Astrocyte (in vitro differentiated cells and primary cell): Measurements from ENCODE around the gene ASB6. TPM values are rescaled to one million over a fixed set of nuclear protein-coding genes. Genes with fewer than 3 reads are reported as not detected.

Experiments used
- DNase-seq: peaks from one replicate; pipeline ENCODE4 v3.0.0-alpha.2; 2010; ENCODE audit warnings: low read depth
- FAIRE-seq: peaks from 2 replicates; lab custom pipeline; 2011; peaks lifted over from hg19 to GRCh38; lab: Jason Lieb, UNC
- H2AFZ ChIP-seq: 2 replicates; pipeline ENCODE4 v1.6.0; 2012; ENCODE audit warnings: low read depth, low read length, inconsistent platforms
- H3K27ac ChIP-seq: 2 replicates; pipeline ENCODE4 v1.5.1; 2011; ENCODE audit warnings: low read depth, low read length, inconsistent platforms
- H3K27me3 ChIP-seq: 2 replicates; pipeline ENCODE4 v1.6.0; 2011; ENCODE audit warnings: low read length, inconsistent platforms; ENCODE audit not compliant: insufficient read depth
- H3K36me3 ChIP-seq: 2 replicates; pipeline ENCODE4 v1.5.1; 2011; ENCODE audit warnings: low read length, inconsistent platforms; ENCODE audit not compliant: insufficient read depth
- H3K4me1 ChIP-seq: 2 replicates; pipeline ENCODE4 v1.5.1; 2011; ENCODE audit warnings: low read length, inconsistent platforms; ENCODE audit not compliant: insufficient read depth
- H3K4me2 ChIP-seq: 2 replicates; pipeline ENCODE4 v1.6.0; 2012; ENCODE audit warnings: low read length, inconsistent platforms
- H3K4me3 ChIP-seq: 2 replicates; pipeline ENCODE4 v1.5.1; 2011; ENCODE audit warnings: low read depth, mild to moderate bottlenecking, low read length, inconsistent platforms; ENCODE audit not compliant: insufficient read depth
- H3K79me2 ChIP-seq: 2 replicates; pipeline ENCODE4 v1.6.0; 2012; ENCODE audit warnings: mild to moderate bottlenecking, low read length, inconsistent platforms; ENCODE audit not compliant: insufficient read depth
- H3K9ac ChIP-seq: 2 replicates; pipeline ENCODE4 v1.6.0; 2012; ENCODE audit warnings: mild to moderate bottlenecking, low read length, inconsistent platforms
- H3K9me3 ChIP-seq: 2 replicates; pipeline ENCODE4 v1.5.1; 2012; ENCODE audit warnings: low read depth, mild to moderate bottlenecking, low read length, inconsistent platforms; ENCODE audit not compliant: insufficient read depth
- H4K20me1 ChIP-seq: 2 replicates; pipeline ENCODE4 v1.6.0; 2012; ENCODE audit warnings: low read length, inconsistent platforms; ENCODE audit not compliant: insufficient read depth
- H3K27ac Mint-ChIP-seq: one replicate; pipeline ENCODE4 v1.8.0; 2021; ENCODE audit warnings: mild to moderate bottlenecking, mixed read lengths; ENCODE audit not compliant: unreplicated experiment
- H3K27me3 Mint-ChIP-seq: one replicate; pipeline ENCODE4 v1.8.0; 2021; ENCODE audit warnings: low read depth, mixed read lengths; ENCODE audit not compliant: unreplicated experiment
- H3K36me3 Mint-ChIP-seq: one replicate; pipeline ENCODE4 v1.8.0; 2021; ENCODE audit warnings: low read depth, mixed read lengths; ENCODE audit not compliant: unreplicated experiment
- H3K4me1 Mint-ChIP-seq: one replicate; pipeline ENCODE4 v1.8.0; 2021; ENCODE audit warnings: low read depth, mixed read lengths; ENCODE audit not compliant: unreplicated experiment
- H3K4me3 Mint-ChIP-seq: one replicate; pipeline ENCODE4 v1.8.0; 2021; ENCODE audit warnings: mild to moderate bottlenecking, moderate library complexity, mixed read lengths; ENCODE audit not compliant: unreplicated experiment
- H3K9me3 Mint-ChIP-seq: one replicate; pipeline ENCODE4 v1.8.0; 2021; ENCODE audit warnings: mild to moderate bottlenecking, mixed read lengths; ENCODE audit not compliant: unreplicated experiment
- EZH2 ChIP-seq: IDR thresholded peaks from 2 replicates; pipeline ENCODE4 v1.6.1; 2012; ENCODE audit warnings: mild to moderate bottlenecking, low read length, inconsistent platforms; ENCODE audit not compliant: insufficient read depth
- total RNA-seq: library from RNA; stranded (reverse); gene quantifications from 2 replicates; pipeline ENCODE4 v1.2.1, GENCODE V29; 2021
- TF ChIP-seq, protein P1 (sequence below): IDR thresholded peaks from 2 replicates; pipeline ENCODE4 v1.5.1; 2011; ENCODE audit warnings: low read depth, mild to moderate bottlenecking, inconsistent platforms, low read length, moderate library complexity; ENCODE audit not compliant: insufficient read depth

The ASB6 gene
- total RNA-seq, 1 donor from 2014 or later, result 24.3 TPM

- H3K27ac ChIP-seq, result no peak overlapping the region
Observed at GRCh38 chr9:129674229-129674628, 32.3 kb upstream of the ASB6 start.

DNA sequence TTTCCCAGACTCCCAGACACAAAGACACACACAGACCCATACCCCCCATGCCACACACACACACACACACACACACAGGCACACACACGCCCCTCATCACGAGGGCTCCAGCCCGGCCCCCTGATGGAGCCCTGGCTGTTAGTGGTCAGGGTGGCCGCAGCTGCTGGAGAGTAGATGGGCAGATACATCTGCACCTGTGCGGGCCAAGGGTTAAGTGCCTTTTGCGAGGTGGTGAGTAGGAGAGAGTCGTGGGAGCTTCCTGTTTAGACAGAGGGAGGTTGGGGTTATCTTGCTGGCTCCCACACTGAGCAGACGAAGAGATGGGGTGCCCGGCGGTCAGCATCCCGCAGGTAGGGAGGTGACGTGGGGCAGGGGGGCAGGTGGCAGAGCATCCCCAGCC is 31.7 kb upstream of the ASB6 start:
- Histone ChIP-seq H3K36me3 (no peaks in the 10 kb centered on the region), H3K27me3 (peaks cover 33% of the 10 kb centered on the region), H3K4me2 (no peak overlapping the region), H4K20me1 (peaks cover 3% of the 10 kb centered on the region), H3K9ac (no peak overlapping the region), H3K4me1 (peaks cover 10% of the 10 kb centered on the region), H2AFZ (no peak overlapping the region), H3K79me2 (no peaks in the 10 kb centered on the region), H3K9me3 (no peaks in the 10 kb centered on the region), H3K4me3 (no peak overlapping the region), H3K27ac (no peak overlapping the region)
- DNase-seq (no peak), FAIRE-seq (no peak)
- H3K27me3 Mint-ChIP-seq, result peaks cover 44% of the 10 kb centered on the region
- H3K4me3 Mint-ChIP-seq, result no peak overlapping the region
- H3K36me3 Mint-ChIP-seq, result no peaks in the 10 kb centered on the region
- no peaks in the 10 kb centered on the region for H3K4me1 Mint-ChIP-seq
- H3K27ac Mint-ChIP-seq, result no peak overlapping the region
- no peaks in the 10 kb centered on the region for H3K9me3 Mint-ChIP-seq
- TF ChIP-seq, protein P1, sequence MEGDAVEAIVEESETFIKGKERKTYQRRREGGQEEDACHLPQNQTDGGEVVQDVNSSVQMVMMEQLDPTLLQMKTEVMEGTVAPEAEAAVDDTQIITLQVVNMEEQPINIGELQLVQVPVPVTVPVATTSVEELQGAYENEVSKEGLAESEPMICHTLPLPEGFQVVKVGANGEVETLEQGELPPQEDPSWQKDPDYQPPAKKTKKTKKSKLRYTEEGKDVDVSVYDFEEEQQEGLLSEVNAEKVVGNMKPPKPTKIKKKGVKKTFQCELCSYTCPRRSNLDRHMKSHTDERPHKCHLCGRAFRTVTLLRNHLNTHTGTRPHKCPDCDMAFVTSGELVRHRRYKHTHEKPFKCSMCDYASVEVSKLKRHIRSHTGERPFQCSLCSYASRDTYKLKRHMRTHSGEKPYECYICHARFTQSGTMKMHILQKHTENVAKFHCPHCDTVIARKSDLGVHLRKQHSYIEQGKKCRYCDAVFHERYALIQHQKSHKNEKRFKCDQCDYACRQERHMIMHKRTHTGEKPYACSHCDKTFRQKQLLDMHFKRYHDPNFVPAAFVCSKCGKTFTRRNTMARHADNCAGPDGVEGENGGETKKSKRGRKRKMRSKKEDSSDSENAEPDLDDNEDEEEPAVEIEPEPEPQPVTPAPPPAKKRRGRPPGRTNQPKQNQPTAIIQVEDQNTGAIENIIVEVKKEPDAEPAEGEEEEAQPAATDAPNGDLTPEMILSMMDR, result no peak
- no peak for TF ChIP-seq EZH2

More at GRCh38 chr9:129674229-129674628, 32.3 kb upstream of the ASB6 start:
- no peak overlapping the region for H3K9ac ChIP-seq
- peaks cover 34% of the 10 kb centered on the region for H3K27me3 ChIP-seq
- no peak for TF ChIP-seq EZH2
- TF ChIP-seq, protein P1, result no peak
- H3K4me3 ChIP-seq, result no peak overlapping the region
- H3K4me1 ChIP-seq, result peaks cover 8% of the 10 kb centered on the region
- FAIRE-seq (no peak), DNase-seq (no peak)
- H3K27me3 Mint-ChIP-seq, result peaks cover 50% of the 10 kb centered on the region
- H3K4me3 Mint-ChIP-seq, result no peak overlapping the region
- no peak overlapping the region for H2AFZ ChIP-seq
- no peaks in the 10 kb centered on the region for H3K36me3 ChIP-seq
- no peak overlapping the region for H3K27ac Mint-ChIP-seq
- H3K36me3 Mint-ChIP-seq, result no peaks in the 10 kb centered on the region
- H3K9me3 ChIP-seq, result no peaks in the 10 kb centered on the region
- H3K9me3 Mint-ChIP-seq, result no peaks in the 10 kb centered on the region
- no peaks in the 10 kb centered on the region for H3K79me2 ChIP-seq
- peaks cover 3% of the 10 kb centered on the region for H4K20me1 ChIP-seq
- H3K4me2 ChIP-seq, result no peak overlapping the region
- no peaks in the 10 kb centered on the region for H3K4me1 Mint-ChIP-seq

DNA sequence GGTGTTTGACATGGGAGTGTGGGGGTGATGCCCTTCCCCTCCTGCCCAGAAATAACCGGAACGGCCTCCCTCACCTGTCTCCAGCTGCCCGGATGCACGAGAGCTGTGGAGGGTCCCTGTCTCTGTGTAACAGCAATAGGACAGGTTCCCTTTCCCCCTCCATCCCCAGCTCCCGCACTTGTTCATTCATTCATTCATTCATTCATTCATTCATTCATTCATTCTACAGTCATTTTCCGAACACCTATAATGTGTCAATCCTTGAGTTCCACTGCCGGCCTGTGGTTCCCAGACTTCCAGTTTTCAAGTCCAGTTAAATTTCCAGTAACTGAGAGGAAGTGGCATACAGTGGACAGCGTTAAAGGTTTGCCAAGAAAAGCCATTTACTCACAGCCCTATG is 30.8 kb upstream of the ASB6 start:
- no peaks in the 10 kb centered on the region for H3K79me2 ChIP-seq
- H3K36me3 Mint-ChIP-seq, result no peaks in the 10 kb centered on the region
- H3K4me2 ChIP-seq, result no peak overlapping the region
- H3K36me3 ChIP-seq, result no peaks in the 10 kb centered on the region
- no peaks in the 10 kb centered on the region for H3K9me3 ChIP-seq
- H3K9me3 Mint-ChIP-seq, result no peaks in the 10 kb centered on the region
- H3K4me1 ChIP-seq, result peaks cover 10% of the 10 kb centered on the region
- H3K27ac ChIP-seq, result no peak overlapping the region
- H4K20me1 ChIP-seq, result peaks cover 3% of the 10 kb centered on the region
- no peak overlapping the region for H3K4me3 ChIP-seq
- no peak overlapping the region for H2AFZ ChIP-seq
- H3K27ac Mint-ChIP-seq, result no peak overlapping the region
- DNase-seq (no peak), FAIRE-seq (no peak)
- H3K4me1 Mint-ChIP-seq, result no peaks in the 10 kb centered on the region
- no peak for TF ChIP-seq EZH2
- TF ChIP-seq, protein P1, result no peak
- no peak overlapping the region for H3K9ac ChIP-seq
- H3K27me3 Mint-ChIP-seq, result peaks cover 39% of the 10 kb centered on the region
- H3K4me3 Mint-ChIP-seq, result no peak overlapping the region
- peaks cover 28% of the 10 kb centered on the region for H3K27me3 ChIP-seq
